Osteocyte (in vitro differentiated cells): ENCODE measurements around the gene ADAM8. TPM values are rescaled to one million over a fixed set of nuclear protein-coding genes. Genes with fewer than 3 reads are reported as not detected.

Source experiments
- DNase-seq: peaks from one replicate; pipeline ENCODE4 v3.0.0; 2021; ENCODE audit warnings: mixed read lengths; ENCODE audit not compliant: unreplicated experiment; ENCODE audit errors: extremely low spot score
- H3K27ac Mint-ChIP-seq: one replicate; pipeline ENCODE4 v1.8.0; 2021; ENCODE audit warnings: mild to moderate bottlenecking, mixed read lengths; ENCODE audit not compliant: unreplicated experiment
- H3K27me3 Mint-ChIP-seq: one replicate; pipeline ENCODE4 v1.8.0; 2021; ENCODE audit warnings: mixed read lengths; ENCODE audit not compliant: unreplicated experiment
- H3K36me3 Mint-ChIP-seq: one replicate; pipeline ENCODE4 v1.8.0; 2021; ENCODE audit warnings: mixed read lengths; ENCODE audit not compliant: unreplicated experiment
- H3K4me1 Mint-ChIP-seq: one replicate; pipeline ENCODE4 v1.8.0; 2021; ENCODE audit warnings: mixed read lengths; ENCODE audit not compliant: unreplicated experiment
- H3K4me3 Mint-ChIP-seq: one replicate; pipeline ENCODE4 v1.8.0; 2021; ENCODE audit warnings: mild to moderate bottlenecking, moderate library complexity, mixed read lengths; ENCODE audit not compliant: unreplicated experiment
- H3K9me3 Mint-ChIP-seq: one replicate; pipeline ENCODE4 v1.8.0; 2021; ENCODE audit warnings: mixed read lengths; ENCODE audit not compliant: unreplicated experiment
- CTCF ChIP-seq: fragments of 200-600 bp; sonication (generic); IDR thresholded peaks from 2 replicates; pipeline ENCODE4 v1.5.0; 2021; ENCODE audit warnings: antibody characterized with exemption, mild to moderate bottlenecking, moderate library complexity
- total RNA-seq: library from RNA; stranded (reverse); gene quantifications from 2 replicates; pipeline ENCODE4 v1.2.1, GENCODE V29; 2021

The ADAM8 gene
- total RNA-seq, 1 donor from 2014 or later, result 2.9 TPM

GRCh38 chr10:133231244-133231945 lies 45.3 kb downstream of the ADAM8 start:
- Mint-ChIP-seq H3K4me1 (peaks cover 15% of the 10 kb centered on the region), H3K9me3 (no peaks in the 10 kb centered on the region), H3K27me3 (peaks cover 68% of the 10 kb centered on the region), H3K27ac (no peak overlapping the region), H3K36me3 (no peaks in the 10 kb centered on the region), H3K4me3 (peak overlapping the region; percentile 22)
- TF ChIP-seq CTCF, result no peak
- no peak for DNase-seq

- Mint-ChIP-seq H3K27me3 (peaks cover 64% of the 10 kb centered on the region), H3K36me3 (no peaks in the 10 kb centered on the region)
Measured at GRCh38 chr10:133230387-133231195, 46.1 kb downstream of the ADAM8 start.

GRCh38 chr10:133230044-133230361 lies 46.7 kb downstream of the ADAM8 start, which contains the start of gene UTF1:
TSS of gene UTF1 (plus strand) at chr10:133230217. CDS start at chr10:133230289, 72 bp downstream.
- no peak for DNase-seq
- H3K27ac Mint-ChIP-seq, result no peak within 1 kb of the TSS
- H3K9me3 Mint-ChIP-seq, result no peaks in the 10 kb centered on the region
- peaks cover 63% of the 10 kb centered on the region for H3K27me3 Mint-ChIP-seq
- no peak for TF ChIP-seq CTCF
- no peak within 1 kb of the TSS for H3K4me3 Mint-ChIP-seq
- peaks cover 14% of the 10 kb centered on the region for H3K4me1 Mint-ChIP-seq
- H3K36me3 Mint-ChIP-seq, result no peaks in the 10 kb centered on the region

More at GRCh38 chr10:133230387-133231195, 46.1 kb downstream of the ADAM8 start:
- H3K9me3 Mint-ChIP-seq, result no peaks in the 10 kb centered on the region
- H3K27ac Mint-ChIP-seq, result no peak overlapping the region
- DNase-seq, result no peak
- H3K4me3 Mint-ChIP-seq, result no peak overlapping the region
- TF ChIP-seq CTCF, result no peak
- peaks cover 16% of the 10 kb centered on the region for H3K4me1 Mint-ChIP-seq

- peaks cover 12% of the 10 kb centered on the region for H3K4me1 Mint-ChIP-seq
- TF ChIP-seq CTCF, result no peak
- no peak overlapping the region for H3K27ac Mint-ChIP-seq
- H3K27me3 Mint-ChIP-seq, result peaks cover 59% of the 10 kb centered on the region
- no peaks in the 10 kb centered on the region for H3K9me3 Mint-ChIP-seq
- H3K36me3 Mint-ChIP-seq, result no peaks in the 10 kb centered on the region
- DNase-seq, result no peak
- no peak overlapping the region for H3K4me3 Mint-ChIP-seq
Measured at GRCh38 chr10:133229265-133230043, 47.2 kb downstream of the ADAM8 start.
